GM19025 (cell line): Measurements from ENCODE around the gene MAGED4B.
"Not testable (repeated sequence)": the region's sequence is repeated elsewhere in the genome, so short reads cannot be mapped to it uniquely, and the experiment has no call there.

ENCODE experiments used
- ATAC-seq: cut with Tn5 transposase; IDR thresholded peaks from one replicate; pipeline ENCODE4 v1.9.1; 2021; ENCODE audit warnings: mild to moderate bottlenecking, low read depth, moderate library complexity; ENCODE audit not compliant: unreplicated experiment

MAGED4B gene

GRCh38 chrX:52068666-52069640 lies at the start of gene MAGED4B:
TSS of gene MAGED4B (minus strand) at chrX:52069183. CDS start at chrX:52068172, 1,011 bp downstream.
- not testable (repeated sequence) for ATAC-seq

DNA sequence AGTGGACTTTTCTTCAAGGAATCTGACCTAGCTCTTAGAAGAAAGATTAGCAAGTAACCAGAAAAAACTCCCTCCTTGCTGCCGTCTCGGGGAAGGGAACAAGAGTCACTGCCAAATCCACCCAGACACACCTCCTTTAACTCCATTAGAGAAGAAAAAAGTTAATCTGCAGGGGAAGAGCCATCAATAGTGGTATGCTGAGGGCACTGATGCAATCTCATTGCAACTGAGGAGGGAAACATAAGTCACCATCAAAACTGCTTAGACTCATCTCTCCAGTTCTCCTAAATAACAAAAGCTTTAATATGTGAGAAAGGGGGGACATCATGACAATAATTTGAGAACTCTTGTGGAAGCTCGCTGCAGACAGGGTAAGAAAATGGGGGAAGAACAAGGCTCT lies 49.3 kb upstream of the MAGED4B start:
- ATAC-seq, result no peak

GRCh38 chrX:52082578-52082977 lies 13.6 kb upstream of the MAGED4B start:
- no peak for ATAC-seq

GRCh38 chrX:52078131-52078530 lies 9.1 kb upstream of the MAGED4B start:
- ATAC-seq, result no peak

DNA sequence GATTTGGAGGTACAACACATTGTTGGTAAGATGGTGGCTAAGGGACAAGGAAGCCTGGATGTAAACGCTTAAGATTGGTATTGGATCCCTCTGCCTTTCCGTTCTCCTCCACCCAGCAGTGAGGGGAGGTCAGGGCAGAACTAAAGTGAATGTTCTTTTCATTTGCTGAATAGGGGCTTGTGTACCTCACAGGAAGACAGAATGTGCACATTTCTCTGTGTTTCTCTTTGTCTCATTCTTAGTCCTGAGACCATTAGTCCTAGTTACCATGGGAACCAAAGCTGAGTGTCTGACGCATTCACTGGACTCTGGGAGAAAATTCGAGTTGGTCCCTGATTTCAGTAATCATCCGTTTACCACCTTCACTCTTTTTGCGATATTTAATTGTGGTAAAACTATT lies 26.7 kb downstream of the MAGED4B start:
- ATAC-seq, result not testable (repeated sequence)

DNA sequence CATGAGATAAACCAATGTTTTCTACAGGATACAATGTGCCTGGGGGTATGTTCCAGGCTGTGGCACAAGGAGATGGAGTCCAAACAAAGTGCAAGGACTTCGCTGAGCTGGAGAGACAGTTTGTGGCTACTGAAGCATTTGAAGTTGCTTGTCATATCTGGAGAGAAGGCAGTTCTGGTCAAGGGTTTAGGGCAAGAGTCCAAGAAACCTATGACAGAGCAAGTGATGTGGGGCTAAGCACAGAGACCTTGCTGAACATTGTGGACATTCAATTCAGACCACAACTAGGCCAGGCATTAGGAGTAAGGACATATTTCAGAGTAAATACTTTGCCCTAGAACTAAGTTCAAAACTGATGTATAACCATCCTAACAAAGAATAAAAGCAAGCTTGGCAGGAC lies 34.8 kb downstream of the MAGED4B start:
- ATAC-seq, result no peak

DNA sequence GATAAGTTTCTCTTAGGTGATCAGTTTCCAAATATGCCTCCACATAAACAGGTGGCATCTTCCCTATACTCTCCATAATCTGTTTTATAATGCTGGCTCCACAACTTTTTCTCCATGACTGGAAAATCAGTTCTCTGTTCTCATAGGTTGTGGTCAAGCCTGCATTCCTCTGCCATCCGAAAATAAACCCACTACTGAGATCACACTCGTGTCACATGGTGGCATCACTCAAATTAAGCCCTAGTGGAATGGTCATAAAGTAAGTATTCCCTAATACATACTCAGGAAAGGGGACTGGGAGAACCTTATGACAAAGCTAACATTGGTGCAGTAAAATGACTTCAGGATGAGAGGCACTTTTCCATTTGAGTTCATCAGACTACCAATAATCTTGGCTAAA lies 37.6 kb downstream of the MAGED4B start:
- no peak for ATAC-seq

GRCh38 chrX:52015794-52016193 lies 53.2 kb downstream of the MAGED4B start:
- no peak for ATAC-seq
